Dendritic cell treated with granulocyte-macrophage colony-stimulating factor and Interleukin-4, amounts not matched to agents 40 ng/mL and 50 ng/mL, for 4 days (primary cell): Measurements from ENCODE around the gene ARHGAP26.

Experiments
- H3K27ac Mint-ChIP-seq: one replicate; pipeline ENCODE4 v1.8.0; 2022; ENCODE audit warnings: mild to moderate bottlenecking, mixed read lengths
- H3K27me3 Mint-ChIP-seq: one replicate; pipeline ENCODE4 v1.8.0; 2022; ENCODE audit warnings: mild to moderate bottlenecking, mixed read lengths
- H3K36me3 Mint-ChIP-seq: one replicate; pipeline ENCODE4 v1.8.0; 2022; ENCODE audit warnings: low read depth, mixed read lengths
- H3K4me1 Mint-ChIP-seq: one replicate; pipeline ENCODE4 v1.8.0; 2022; ENCODE audit warnings: low read depth, mixed read lengths
- H3K4me3 Mint-ChIP-seq: one replicate; pipeline ENCODE4 v1.8.0; 2022; ENCODE audit warnings: mild to moderate bottlenecking, moderate library complexity, mixed read lengths
- H3K9me3 Mint-ChIP-seq: one replicate; pipeline ENCODE4 v1.8.0; 2022; ENCODE audit warnings: mixed read lengths
- intact Hi-C: fragments of 100-400 bp; cut with micrococcal nuclease; formaldehyde crosslinking; loops from one replicate; pipeline ENCODE4 v1.15.0; 2022

Gene ARHGAP26

DNA sequence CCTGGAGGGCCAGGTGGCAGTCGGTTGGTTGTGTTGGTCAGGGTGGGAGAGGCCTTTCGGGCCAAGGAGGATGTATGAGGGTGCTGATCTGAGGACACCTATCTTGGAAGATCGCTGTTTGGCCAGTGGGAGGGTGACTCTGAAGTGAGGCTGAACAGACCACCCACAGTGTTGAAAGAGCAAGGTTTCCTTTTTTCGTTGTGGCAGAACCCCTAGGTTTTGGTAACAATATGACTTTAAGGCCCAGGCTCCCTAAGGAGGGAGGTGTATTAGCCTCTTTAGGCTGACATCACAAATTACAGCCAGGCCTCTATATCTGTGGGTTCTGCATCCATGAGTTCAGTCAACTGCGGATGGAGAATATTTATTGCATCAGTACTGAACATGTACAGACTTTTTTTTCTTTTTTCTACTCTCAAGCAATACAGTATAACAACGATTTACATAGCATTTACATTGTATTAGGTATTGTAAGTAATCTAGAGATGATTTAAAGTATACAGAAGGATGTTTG lies 86.1 kb downstream of the ARHGAP26 start:
- H3K27me3 Mint-ChIP-seq = no peaks in the 10 kb centered on the region
- H3K4me3 Mint-ChIP-seq = no peak overlapping the region
- H3K27ac Mint-ChIP-seq = peak overlapping the region; percentile 14
- no peaks in the 10 kb centered on the region for H3K9me3 Mint-ChIP-seq
- H3K4me1 Mint-ChIP-seq = peaks cover 88% of the 10 kb centered on the region
- intact Hi-C loops = no loop called here
- H3K36me3 Mint-ChIP-seq = peaks cover 6% of the 10 kb centered on the region

DNA sequence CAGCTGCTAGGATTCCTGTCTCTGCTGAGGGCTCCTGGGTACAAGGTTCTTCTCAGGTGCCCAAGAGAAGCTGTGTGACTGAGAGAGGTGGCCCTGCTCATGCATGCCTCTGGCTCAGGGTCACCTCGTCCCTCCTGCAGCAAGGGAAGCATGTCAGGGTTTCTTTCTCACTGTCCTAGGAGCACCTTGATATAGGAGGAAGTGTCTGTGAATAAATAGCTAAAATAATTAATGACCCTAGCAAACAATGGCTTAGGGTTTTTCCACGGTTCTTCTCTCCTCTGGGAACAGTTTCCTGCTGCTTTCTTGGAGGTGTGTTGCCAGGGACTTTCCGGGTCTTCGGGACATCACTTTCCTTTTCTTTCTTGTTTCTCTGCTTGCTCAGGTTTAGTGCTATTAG lies 87.2 kb downstream of the ARHGAP26 start:
- intact Hi-C loops = no loop called here
- no peaks in the 10 kb centered on the region for H3K27me3 Mint-ChIP-seq
- peaks cover 89% of the 10 kb centered on the region for H3K4me1 Mint-ChIP-seq
- no peak overlapping the region for H3K4me3 Mint-ChIP-seq
- H3K9me3 Mint-ChIP-seq = no peaks in the 10 kb centered on the region
- no peaks in the 10 kb centered on the region for H3K36me3 Mint-ChIP-seq
- peak overlapping the region; percentile 42 for H3K27ac Mint-ChIP-seq

DNA sequence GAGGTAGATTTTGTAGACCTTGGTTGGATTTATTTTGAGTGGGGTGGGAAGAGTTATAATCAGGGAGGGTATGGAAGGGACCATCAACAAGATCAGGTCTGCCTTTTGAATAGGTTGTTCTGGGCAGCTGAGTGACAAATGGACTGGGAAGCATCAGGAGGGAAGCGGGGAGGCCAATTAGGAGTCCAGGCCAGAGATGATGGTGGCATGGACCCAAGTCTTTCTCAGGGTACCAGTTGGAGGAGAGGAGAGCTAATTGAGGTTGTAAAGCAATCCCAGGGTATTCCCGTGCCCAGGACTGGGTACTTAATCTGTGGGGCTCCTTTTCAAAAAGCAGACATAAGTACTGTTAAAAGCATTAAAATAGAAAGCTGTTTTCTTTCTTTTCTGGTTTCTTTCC lies 88.9 kb downstream of the ARHGAP26 start:
- Mint-ChIP-seq H3K4me3 (no peak overlapping the region), H3K27ac (no peak overlapping the region), H3K36me3 (no peaks in the 10 kb centered on the region), H3K4me1 (peaks cover 87% of the 10 kb centered on the region), H3K9me3 (no peaks in the 10 kb centered on the region), H3K27me3 (no peaks in the 10 kb centered on the region)
- intact Hi-C loops = no loop called here

DNA sequence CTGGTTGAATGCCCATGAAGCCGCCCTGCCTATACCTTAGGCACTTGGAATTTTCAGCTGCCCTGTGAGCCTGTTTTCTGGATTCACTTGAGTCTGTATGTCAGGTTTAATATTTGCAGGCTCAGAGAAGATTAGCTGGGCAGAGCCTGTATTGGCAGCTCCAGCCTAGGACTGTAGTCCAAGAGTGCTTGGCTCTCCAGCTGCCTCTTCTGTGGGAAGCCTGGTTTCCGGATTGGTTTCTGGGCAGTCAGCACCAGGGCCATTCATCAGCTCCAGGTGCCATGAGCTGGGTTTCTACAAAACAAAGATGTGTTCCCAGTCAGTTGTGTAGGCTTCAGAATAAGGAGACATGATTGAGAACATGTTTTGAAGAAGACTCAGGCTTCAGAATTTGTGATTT lies 90.1 kb downstream of the ARHGAP26 start:
- Mint-ChIP-seq H3K27ac (no peak overlapping the region), H3K4me1 (peaks cover 88% of the 10 kb centered on the region)

DNA sequence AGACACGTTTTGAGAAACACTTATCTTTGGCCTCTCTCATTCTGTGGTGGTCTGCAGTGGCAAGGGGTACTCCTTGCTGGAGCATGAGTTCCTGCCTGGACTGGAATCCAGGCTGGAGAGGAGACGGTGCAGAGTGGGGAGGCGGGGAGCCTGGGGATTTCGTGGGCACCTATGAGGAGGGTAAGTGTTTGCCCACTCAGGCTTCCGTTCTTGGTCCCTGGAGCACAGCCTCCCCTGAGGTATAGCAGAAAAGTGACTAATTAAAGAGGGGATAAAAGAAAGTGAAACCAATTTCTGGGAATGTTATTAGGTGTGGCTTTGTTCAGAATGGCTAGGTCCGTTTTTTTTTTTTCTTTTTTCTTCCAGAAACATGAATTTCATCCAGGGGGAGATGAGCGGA lies 90.8 kb downstream of the ARHGAP26 start:
- H3K27ac Mint-ChIP-seq = peak overlapping the region; percentile 5
- H3K9me3 Mint-ChIP-seq = no peaks in the 10 kb centered on the region
- no peaks in the 10 kb centered on the region for H3K36me3 Mint-ChIP-seq
- no peaks in the 10 kb centered on the region for H3K27me3 Mint-ChIP-seq
- intact Hi-C loops = loop anchor here (10.0 kb wide), 1 partner anchor 46 kb away; no protein-coding TSS in a partner anchor
- H3K4me3 Mint-ChIP-seq = no peak overlapping the region
- H3K4me1 Mint-ChIP-seq = peaks cover 88% of the 10 kb centered on the region

More for the DNA sequence above, 90.1 kb downstream of the ARHGAP26 start:
- no peaks in the 10 kb centered on the region for H3K9me3 Mint-ChIP-seq
- no peaks in the 10 kb centered on the region for H3K36me3 Mint-ChIP-seq
- H3K4me3 Mint-ChIP-seq = no peak overlapping the region
- H3K27me3 Mint-ChIP-seq = no peaks in the 10 kb centered on the region
- intact Hi-C loops = loop anchor here (10.0 kb wide), 1 partner anchor 45 kb away; no protein-coding TSS in a partner anchor

DNA sequence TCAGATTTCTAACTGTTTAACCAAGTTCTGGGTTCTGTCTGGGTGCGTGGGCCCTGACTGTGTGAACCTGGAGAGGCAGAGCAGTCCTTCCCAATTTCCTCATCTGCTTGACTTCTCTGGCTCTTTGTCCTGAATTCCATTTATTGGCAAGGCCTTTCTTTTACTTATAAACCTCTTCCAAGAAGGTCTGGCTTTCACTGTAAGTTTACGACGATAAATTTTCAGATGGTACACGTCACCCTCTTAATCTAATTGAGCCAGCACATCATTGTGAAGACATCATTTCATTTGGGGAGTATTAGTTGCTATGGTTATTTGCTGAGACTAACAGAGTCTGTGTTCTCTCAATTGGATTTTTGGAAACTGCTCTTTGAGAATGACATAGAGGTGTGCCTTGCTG lies 92.4 kb downstream of the ARHGAP26 start:
- H3K27ac Mint-ChIP-seq = no peak overlapping the region
- no peaks in the 10 kb centered on the region for H3K9me3 Mint-ChIP-seq
- intact Hi-C loops = loop anchor here (10.0 kb wide), 1 partner anchor 48 kb away; no protein-coding TSS in a partner anchor
- no peaks in the 10 kb centered on the region for H3K27me3 Mint-ChIP-seq
- H3K36me3 Mint-ChIP-seq = no peaks in the 10 kb centered on the region
- no peak overlapping the region for H3K4me3 Mint-ChIP-seq
- peaks cover 90% of the 10 kb centered on the region for H3K4me1 Mint-ChIP-seq

DNA sequence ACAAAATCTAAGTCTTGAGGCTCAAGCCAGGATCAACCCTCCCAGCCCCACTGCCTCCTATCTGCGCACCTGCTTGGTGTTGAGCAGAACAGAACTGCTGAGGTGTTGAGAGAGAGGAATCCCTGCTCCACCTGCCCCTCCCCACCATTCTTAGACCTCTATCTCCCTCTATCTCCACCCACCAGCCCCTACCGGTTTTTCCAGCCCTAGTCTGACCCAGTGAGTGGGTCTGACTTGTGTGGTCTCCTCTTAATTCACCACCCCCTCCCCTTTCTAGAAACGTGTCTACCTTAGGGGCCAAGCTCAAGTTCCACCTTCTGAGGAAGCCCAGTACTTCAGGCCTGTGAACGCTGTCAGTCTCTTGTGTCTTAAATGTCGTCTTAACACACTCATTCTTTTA lies 93.7 kb downstream of the ARHGAP26 start:
- intact Hi-C loops = loop anchor here (10.0 kb wide), 1 partner anchor 49 kb away; no protein-coding TSS in a partner anchor
- Mint-ChIP-seq H3K27me3 (no peaks in the 10 kb centered on the region), H3K36me3 (no peaks in the 10 kb centered on the region), H3K4me3 (no peak overlapping the region), H3K27ac (no peak overlapping the region), H3K9me3 (no peaks in the 10 kb centered on the region), H3K4me1 (peaks cover 90% of the 10 kb centered on the region)

DNA sequence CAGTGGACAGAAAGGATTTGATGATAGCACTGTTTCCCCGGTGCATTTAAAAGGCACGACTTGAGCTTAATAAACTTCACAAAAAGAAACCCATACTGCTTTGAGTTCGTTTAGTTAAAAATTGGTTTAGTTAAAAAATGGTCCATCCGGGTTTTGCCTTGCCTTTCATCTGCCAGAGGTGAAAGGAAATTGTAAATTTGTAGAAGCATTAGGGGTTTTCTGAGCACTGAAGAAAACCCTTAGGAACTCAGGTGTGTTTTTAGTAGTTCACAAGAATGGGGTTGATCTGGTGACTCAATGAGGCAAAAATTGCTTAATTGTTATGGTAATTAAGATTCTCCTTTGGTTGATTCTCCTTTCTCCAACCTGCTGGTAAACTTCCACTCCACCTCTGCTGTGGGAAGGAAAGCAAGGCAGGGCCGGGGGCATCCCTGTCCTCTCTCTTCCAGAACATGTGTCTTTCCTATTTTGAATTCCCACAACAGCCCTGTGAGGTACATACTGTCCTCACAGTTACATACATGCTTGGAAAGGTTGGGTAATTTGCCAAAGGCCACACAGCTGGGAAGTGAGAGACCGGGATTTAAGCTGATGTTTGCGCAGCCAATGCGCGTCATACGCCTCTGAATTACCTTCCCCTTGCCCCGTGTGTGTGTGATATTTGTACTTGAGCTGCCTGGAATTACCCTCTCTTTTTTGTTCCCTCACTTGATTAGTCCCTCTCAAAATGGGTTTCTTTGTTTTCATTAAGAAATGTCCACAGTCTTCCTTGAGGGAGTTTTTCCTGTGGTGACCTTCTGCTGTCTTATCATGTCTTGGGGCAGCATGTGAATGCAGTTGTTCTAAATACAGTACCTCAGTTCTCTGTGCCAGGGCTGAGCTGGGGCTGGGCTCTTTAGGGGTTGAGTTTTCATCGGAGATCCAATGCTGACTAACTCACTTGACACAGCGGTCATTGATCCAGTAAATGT lies 94.4 kb downstream of the ARHGAP26 start:
- peak overlapping the region; percentile 37 for H3K27ac Mint-ChIP-seq
- intact Hi-C loops = loop anchor here (10.0 kb wide), 1 partner anchor 50 kb away; no protein-coding TSS in a partner anchor

DNA sequence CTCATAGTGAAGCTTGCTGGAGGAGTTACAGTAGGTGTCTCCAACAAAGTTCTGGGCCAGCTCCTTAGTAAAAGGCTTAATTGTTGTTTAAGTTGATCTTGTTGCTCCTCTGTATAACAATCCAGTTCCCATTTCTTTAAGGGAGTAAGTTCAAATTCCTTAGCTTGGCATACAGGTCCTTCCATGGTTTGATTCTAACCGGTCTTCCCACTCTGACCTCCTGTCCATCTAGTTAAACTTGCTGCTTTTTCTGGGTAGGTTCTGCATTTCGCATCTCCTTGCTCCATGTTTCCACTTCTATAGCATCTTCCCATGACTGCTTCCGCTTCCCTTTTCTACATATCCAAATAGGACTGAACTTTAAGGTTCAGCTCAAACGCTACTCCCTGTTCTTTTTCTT lies 95.5 kb downstream of the ARHGAP26 start:
- Mint-ChIP-seq H3K9me3 (no peaks in the 10 kb centered on the region), H3K27ac (no peak overlapping the region), H3K36me3 (no peaks in the 10 kb centered on the region), H3K4me1 (peaks cover 85% of the 10 kb centered on the region), H3K27me3 (no peaks in the 10 kb centered on the region), H3K4me3 (no peak overlapping the region)
- intact Hi-C loops = loop anchor here (2.0 to 10.0 kb wide), 2 partner anchors 51 to 93 kb away; no protein-coding TSS in a partner anchor

More for the DNA sequence above, 94.4 kb downstream of the ARHGAP26 start:
- H3K36me3 Mint-ChIP-seq = no peaks in the 10 kb centered on the region
- H3K4me1 Mint-ChIP-seq = peaks cover 85% of the 10 kb centered on the region
- no peaks in the 10 kb centered on the region for H3K27me3 Mint-ChIP-seq
- no peak overlapping the region for H3K4me3 Mint-ChIP-seq
- H3K9me3 Mint-ChIP-seq = no peaks in the 10 kb centered on the region

DNA sequence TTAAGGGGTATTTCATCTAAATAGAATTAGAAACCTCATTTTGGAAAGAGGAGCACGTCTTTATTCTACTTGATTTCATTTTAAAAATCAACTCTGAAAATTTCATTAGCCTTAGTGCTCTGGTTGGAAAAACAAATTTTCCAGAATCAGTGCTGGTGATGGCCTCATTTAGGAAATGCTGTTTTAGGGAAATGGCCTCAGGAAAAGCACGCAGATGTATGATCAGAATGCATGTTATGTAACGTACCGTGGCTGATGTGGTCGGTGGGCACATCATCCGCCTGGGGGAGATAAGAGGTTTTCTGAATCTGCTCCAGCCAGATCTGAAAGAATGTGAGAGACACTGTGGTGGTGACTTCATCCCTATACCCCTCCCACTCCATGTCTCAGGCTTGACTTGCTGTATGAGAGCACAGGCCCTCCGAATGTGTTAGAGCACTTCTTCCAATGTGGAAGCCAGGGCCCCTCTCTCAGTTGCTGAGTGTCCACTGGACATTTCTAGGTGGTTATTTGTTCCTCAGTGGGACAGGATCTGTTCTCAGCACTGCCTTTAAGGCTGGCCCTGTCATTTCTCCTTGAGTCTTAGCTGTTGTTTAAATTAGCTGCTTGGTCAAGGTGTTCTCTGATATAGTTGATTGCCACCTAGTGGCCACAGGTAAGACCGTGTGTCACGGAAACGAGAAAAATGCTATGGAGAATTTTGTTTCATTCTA lies 96.5 kb downstream of the ARHGAP26 start:
- Mint-ChIP-seq H3K36me3 (peaks cover 11% of the 10 kb centered on the region), H3K27me3 (no peaks in the 10 kb centered on the region), H3K4me3 (no peak overlapping the region), H3K9me3 (no peaks in the 10 kb centered on the region), H3K4me1 (peaks cover 85% of the 10 kb centered on the region), H3K27ac (peak overlapping the region; percentile 21)
- intact Hi-C loops = loop anchor here (2.0 to 10.0 kb wide), 2 partner anchors 52 to 94 kb away; no protein-coding TSS in a partner anchor

DNA sequence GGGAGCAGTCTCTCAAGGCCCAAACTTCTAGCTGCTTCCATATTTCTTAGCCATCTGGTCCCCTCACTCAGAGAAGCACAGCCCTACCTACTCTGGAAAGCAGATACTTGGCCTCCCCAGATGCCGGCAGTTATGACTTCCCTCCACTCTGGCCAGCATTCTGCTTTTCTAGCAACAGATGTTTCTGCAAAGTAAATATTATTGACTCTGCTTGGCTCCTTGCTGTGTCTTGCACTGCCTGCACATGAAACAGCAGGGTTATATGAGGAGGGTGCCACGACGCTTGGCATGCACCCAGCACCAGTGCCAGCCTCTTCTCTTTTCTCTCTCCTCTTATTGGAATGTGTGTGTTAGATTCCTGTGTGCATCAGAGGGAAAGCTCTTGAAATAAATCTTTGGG lies 99.7 kb downstream of the ARHGAP26 start:
- H3K9me3 Mint-ChIP-seq = no peaks in the 10 kb centered on the region
- peaks cover 30% of the 10 kb centered on the region for H3K36me3 Mint-ChIP-seq
- intact Hi-C loops = loop anchor here (10.0 kb wide), 1 partner anchor 55 kb away; no protein-coding TSS in a partner anchor

DNA sequence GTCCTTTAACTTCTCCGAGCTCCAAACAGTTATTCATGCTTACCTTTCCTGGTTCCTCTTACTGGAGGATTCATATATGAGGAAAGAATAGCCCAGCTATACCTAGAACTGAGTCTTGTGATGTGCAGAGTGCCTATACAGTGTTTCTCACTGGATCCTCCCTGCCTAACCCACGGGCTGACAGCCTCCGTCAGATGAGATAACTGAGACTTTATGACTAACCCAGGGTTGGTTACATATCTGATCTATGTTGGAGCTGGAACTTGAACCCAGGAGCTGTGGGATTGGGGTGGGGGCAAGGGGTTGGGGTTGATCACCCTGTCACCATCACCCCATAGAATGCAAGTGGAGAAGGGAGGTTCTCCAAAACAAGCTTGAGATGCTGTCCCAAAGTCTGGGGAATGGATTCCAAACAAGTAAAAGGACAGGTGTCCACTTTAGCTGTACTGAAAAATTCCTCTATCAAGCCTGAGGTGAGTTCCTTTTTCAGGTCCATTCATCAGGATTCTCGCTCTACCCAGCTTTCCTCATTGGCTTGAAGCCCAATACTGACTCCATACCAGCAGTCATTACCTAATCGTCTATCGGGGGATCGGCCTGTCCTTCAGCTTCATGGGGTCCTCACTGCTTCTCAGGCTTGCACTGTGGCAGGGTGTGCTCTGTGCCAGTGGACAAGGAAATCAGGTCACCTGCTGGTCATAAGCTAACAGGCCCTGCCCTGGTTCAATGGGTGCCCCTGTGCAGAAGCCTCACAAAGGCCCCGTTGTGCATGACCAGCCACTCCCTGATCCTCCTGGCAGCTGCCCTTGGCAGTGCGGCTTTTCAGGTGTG lies 100.6 kb downstream of the ARHGAP26 start:
- peaks cover 39% of the 10 kb centered on the region for H3K36me3 Mint-ChIP-seq
- H3K27ac Mint-ChIP-seq = peak overlapping the region; percentile 4
- H3K4me1 Mint-ChIP-seq = peaks cover 71% of the 10 kb centered on the region

More for the DNA sequence above, 99.7 kb downstream of the ARHGAP26 start:
- Mint-ChIP-seq H3K4me3 (no peak overlapping the region), H3K27me3 (no peaks in the 10 kb centered on the region), H3K27ac (peak overlapping the region; percentile 38), H3K4me1 (peaks cover 79% of the 10 kb centered on the region)

More for the DNA sequence above, 100.6 kb downstream of the ARHGAP26 start:
- Mint-ChIP-seq H3K27me3 (no peaks in the 10 kb centered on the region), H3K9me3 (no peaks in the 10 kb centered on the region), H3K4me3 (no peak overlapping the region)
- intact Hi-C loops = no loop called here
